GM23338 (cell line): Measurements from ENCODE around the gene NACAD. TPM values are rescaled to one million over a fixed set of nuclear protein-coding genes. Genes with fewer than 3 reads are reported as not detected.

Source experiments
- ATAC-seq: fragments of 200-7000 bp; cut with Tn5 transposase; 3 replicates; pipeline ENCODE4 v1.9.1; 2020
- DNase-seq: peaks from one replicate; pipeline ENCODE4 v3.0.0-alpha.2; 2015; ENCODE audit warnings: low spot score
- H2AFZ ChIP-seq: fragments of 200-600 bp; sonication (generic); 2 replicates; pipeline ENCODE4 v1.8.0; 2016; ENCODE audit warnings: antibody characterized with exemption, mild to moderate bottlenecking, moderate library complexity
- H3F3A ChIP-seq: fragments of 200-600 bp; sonication (generic); replicated peaks from 2 replicates; pipeline ENCODE4 v1.8.0; 2017; ENCODE audit warnings: antibody characterized with exemption, mixed run types, low read depth
- H3K27ac ChIP-seq: fragments of 200-600 bp; sonication (generic); 2 replicates; pipeline ENCODE4 v1.6.1; 2016; ENCODE audit warnings: low read depth
- H3K27me3 ChIP-seq: fragments of 200-600 bp; sonication (generic); 2 replicates; pipeline ENCODE4 v1.8.0; 2016; ENCODE audit warnings: mild to moderate bottlenecking, mixed run types, moderate library complexity; ENCODE audit not compliant: insufficient read depth
- H3K36me3 ChIP-seq: fragments of 200-600 bp; sonication (generic); 2 replicates; pipeline ENCODE4 v1.8.0; 2016; ENCODE audit warnings: mild to moderate bottlenecking; ENCODE audit not compliant: insufficient read depth
- H3K4me1 ChIP-seq: fragments of 200-600 bp; sonication (generic); 2 replicates; pipeline ENCODE4 v1.8.0; 2016; ENCODE audit warnings: mild to moderate bottlenecking, moderate library complexity; ENCODE audit not compliant: insufficient read depth
- H3K4me2 ChIP-seq: fragments of 200-600 bp; sonication (generic); 2 replicates; pipeline ENCODE4 v1.7.1; 2017; ENCODE audit warnings: mixed run types
- H3K4me3 ChIP-seq: fragments of 200-600 bp; sonication (generic); 2 replicates; pipeline ENCODE4 v1.6.1; 2016; ENCODE audit warnings: mixed run types
- H3K79me2 ChIP-seq: fragments of 200-600 bp; sonication (generic); replicated peaks from 2 replicates; pipeline ENCODE4 v1.8.0; 2017; ENCODE audit warnings: mild to moderate bottlenecking; ENCODE audit not compliant: insufficient read depth
- H3K9me2 ChIP-seq: fragments of 200-600 bp; sonication (generic); 2 replicates; pipeline ENCODE4 v1.8.0; 2017; ENCODE audit not compliant: insufficient read depth
- H4K20me1 ChIP-seq: fragments of 200-600 bp; sonication (generic); replicated peaks from 2 replicates; pipeline ENCODE4 v1.8.0; 2017; ENCODE audit warnings: mild to moderate bottlenecking; ENCODE audit not compliant: insufficient read depth
- H3K27ac Mint-ChIP-seq: 2 replicates; pipeline ENCODE4 v1.8.0; 2020; ENCODE audit warnings: inconsistent platforms, mild to moderate bottlenecking, moderate library complexity, mixed read lengths
- H3K27me3 Mint-ChIP-seq: 3 replicates; pipeline ENCODE4 v1.8.0; 2022; ENCODE audit warnings: low read depth, mild to moderate bottlenecking, moderate library complexity, mixed read lengths, inconsistent platforms; ENCODE audit not compliant: insufficient read depth, poor library complexity
- H3K36me3 Mint-ChIP-seq: 3 replicates; pipeline ENCODE4 v1.8.0; 2021; ENCODE audit warnings: low read depth, mild to moderate bottlenecking, inconsistent platforms, moderate library complexity, mixed read lengths
- H3K4me1 Mint-ChIP-seq: 3 replicates; pipeline ENCODE4 v1.8.0; 2020; ENCODE audit warnings: mild to moderate bottlenecking, inconsistent platforms, mixed read lengths
- H3K4me3 Mint-ChIP-seq: 3 replicates; pipeline ENCODE4 v1.8.0; 2021; ENCODE audit warnings: moderate library complexity, mild to moderate bottlenecking, inconsistent platforms, mixed read lengths
- H3K9me3 Mint-ChIP-seq: 3 replicates; pipeline ENCODE4 v1.8.0; 2020; ENCODE audit warnings: moderate library complexity, mild to moderate bottlenecking, inconsistent platforms, mixed read lengths
- CREB1 ChIP-seq: fragments of 250-450 bp; sonication (Bioruptor Pico); IDR thresholded peaks from 2 replicates; pipeline ENCODE4 v1.5.0; 2020; ENCODE audit warnings: low read depth, mild to moderate bottlenecking, moderate library complexity
- ETS1 ChIP-seq: IDR thresholded peaks from 2 replicates; pipeline ENCODE4 v1.6.1; 2016; ENCODE audit warnings: antibody characterized with exemption
- EZH2phosphoT487 ChIP-seq: fragments of 200-600 bp; sonication (generic); IDR thresholded peaks from one replicate; pipeline ENCODE4 v1.8.1; 2018; ENCODE audit warnings: antibody characterized with exemption; ENCODE audit not compliant: unreplicated experiment
- POLR2AphosphoS5 ChIP-seq: IDR thresholded peaks from 2 replicates; pipeline ENCODE4 v1.6.1; 2016; ENCODE audit warnings: antibody characterized with exemption, low read depth
- REST ChIP-seq: IDR thresholded peaks from one replicate; pipeline ENCODE4 v1.6.1; 2018; ENCODE audit warnings: antibody characterized with exemption; ENCODE audit not compliant: unreplicated experiment
- ZNF114 ChIP-seq: fragments of 250-450 bp; sonication (Bioruptor Pico); IDR thresholded peaks from 2 replicates; pipeline ENCODE4 v1.5.0; 2020; ENCODE audit warnings: mild to moderate bottlenecking, moderate library complexity
- ZNF331 ChIP-seq: fragments of 250-450 bp; sonication (Bioruptor Pico); IDR thresholded peaks from 2 replicates; pipeline ENCODE4 v1.5.0; 2020; ENCODE audit warnings: low read depth, mild to moderate bottlenecking, moderate library complexity
- ZNF462 ChIP-seq: fragments of 250-450 bp; sonication (Bioruptor Pico); IDR thresholded peaks from 2 replicates; pipeline ENCODE4 v1.5.0; 2020; ENCODE audit warnings: mild to moderate bottlenecking, moderate library complexity
- polyA plus RNA-seq: library from polyadenylated mRNA; unstranded; fragments of >200 nt; fragmentation: Nextera tagmentation; extraction: Ambion mirVana; gene quantifications from 2 replicates; pipeline ENCODE4 v1.2.1, GENCODE V29; 2016
- total RNA-seq: library from RNA; depleted of rRNA; stranded (reverse); fragments of >200 nt; shearing (Covaris generic); gene quantifications from 2 replicates; pipeline ENCODE4 v1.2.3, GENCODE V29; 2014

The NACAD gene
- total and polyA plus RNA-seq, 2 experiments from 2014 or later: 6.1 to 11.2 TPM

GRCh38 chr7:45082031-45082830 is 6.5 kb downstream of the NACAD start:
- Histone ChIP-seq H4K20me1 (no peaks in the 10 kb centered on the region), H3K79me2 (no peaks in the 10 kb centered on the region), H3K9me2 (no peaks in the 10 kb centered on the region), H3K36me3 (no peaks in the 10 kb centered on the region), H2AFZ (no peak overlapping the region), H3K4me1 (no peaks in the 10 kb centered on the region), H3F3A (no peaks in the 10 kb centered on the region), H3K4me2 (no peak overlapping the region), H3K27me3 (no peaks in the 10 kb centered on the region), H3K27ac (no peak overlapping the region), H3K4me3 (no peak overlapping the region)
- peaks cover 10% of the 10 kb centered on the region; the same call in 2 of the 3 replicates for H3K36me3 Mint-ChIP-seq
- TF ChIP-seq POLR2AphosphoS5: no peak
- TF ChIP-seq CREB1 (CRISPR knock-in tag): no peak
- no peak for TF ChIP-seq ZNF114
- TF ChIP-seq REST: no peak
- TF ChIP-seq EZH2phosphoT487: no peak
- TF ChIP-seq ZNF462 (CRISPR knock-in tag): no peak
- no peak for TF ChIP-seq ZNF331 (CRISPR knock-in tag)
- no peak for TF ChIP-seq ETS1
- no peak for ATAC-seq
- H3K4me1 Mint-ChIP-seq: no peaks in the 10 kb centered on the region
- DNase-seq: no peak
- H3K9me3 Mint-ChIP-seq: peaks cover 4% of the 10 kb centered on the region; the same call in 2 of the 3 replicates
- no peak overlapping the region for H3K27ac Mint-ChIP-seq
- no peak overlapping the region for H3K4me3 Mint-ChIP-seq
- H3K27me3 Mint-ChIP-seq: peaks cover 20% of the 10 kb centered on the region
